ENCODE data around the gene C2CD2. TPM values are rescaled to one million over a fixed set of nuclear protein-coding genes. Genes with fewer than 3 reads are reported as not detected.

Gene C2CD2
- total RNA-seq, 4 donors from 2014 or later: 37.5 to 63.9 (median 51.6) TPM

GRCh38 chr21:41918561-41919358, 35.1 kb downstream of the C2CD2 start:
- DNase-seq (ENCODE audit: low spot score in 2 of 2): no peak
- no peak overlapping the region for H3K4me3 ChIP-seq
- no peaks in the 10 kb centered on the region for H3K27me3 ChIP-seq
- whole genome bisulfite sequencing, 2 donors: 90 to 93% methylated on average over 15 of the region's 15 CpGs
- peaks cover 3 to 64% (median 7%) of the 10 kb centered on the region in 3 donors for H3K36me3 ChIP-seq
- peaks cover 0 to 29% (median 1%) of the 10 kb centered on the region in 4 donors for H3K4me1 ChIP-seq
- no peak for TF ChIP-seq EP300 (IDR thresholded peaks at IDR 0.05)
- no peak for TF ChIP-seq POLR2A (IDR thresholded peaks at IDR 0.05)
- no peak for TF ChIP-seq CTCF (IDR thresholded peaks at IDR 0.05)
- no peak overlapping the region for H3K27ac ChIP-seq
- no peaks in the 10 kb centered on the region for H3K9me3 ChIP-seq

DNA sequence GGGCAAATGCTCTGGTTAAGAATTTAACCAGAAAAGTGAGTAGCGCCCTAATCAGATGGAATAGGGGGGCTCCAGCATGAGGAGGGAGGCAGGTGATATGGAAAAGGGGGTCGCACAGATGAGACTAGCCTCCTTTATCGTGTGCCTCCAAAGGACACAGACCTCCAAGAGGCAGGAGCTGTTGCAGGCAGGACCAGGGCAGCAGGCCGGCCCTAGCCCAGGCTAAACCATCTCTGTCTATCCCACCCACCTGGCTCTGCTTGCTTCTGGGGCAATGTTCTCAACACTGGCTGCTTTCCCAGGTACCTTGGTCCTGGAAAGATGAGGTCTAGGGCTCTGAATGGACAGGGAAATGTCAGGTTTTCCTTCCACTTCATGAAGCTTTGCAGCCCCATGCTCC, 36.3 kb downstream of the C2CD2 start:
- DNase-seq (ENCODE audit: low spot score in 2 of 2): no peak
- H3K36me3 ChIP-seq: peaks cover 3 to 76% (median 7%) of the 10 kb centered on the region in 3 donors
- WGBS, 2 donors: 92 to 94% methylated on average over 4 of the region's 4 CpGs
- H3K4me3 ChIP-seq: no peak overlapping the region
- no peak overlapping the region for H3K27ac ChIP-seq
- TF ChIP-seq POLR2A (IDR thresholded peaks at IDR 0.05): no peak
- TF ChIP-seq CTCF (IDR thresholded peaks at IDR 0.05): no peak
- no peak for TF ChIP-seq EP300 (IDR thresholded peaks at IDR 0.05)
- no peaks in the 10 kb centered on the region for H3K27me3 ChIP-seq
- H3K4me1 ChIP-seq: peaks cover 0 to 17% (median 0%) of the 10 kb centered on the region in 4 donors
- H3K9me3 ChIP-seq: no peaks in the 10 kb centered on the region

DNA sequence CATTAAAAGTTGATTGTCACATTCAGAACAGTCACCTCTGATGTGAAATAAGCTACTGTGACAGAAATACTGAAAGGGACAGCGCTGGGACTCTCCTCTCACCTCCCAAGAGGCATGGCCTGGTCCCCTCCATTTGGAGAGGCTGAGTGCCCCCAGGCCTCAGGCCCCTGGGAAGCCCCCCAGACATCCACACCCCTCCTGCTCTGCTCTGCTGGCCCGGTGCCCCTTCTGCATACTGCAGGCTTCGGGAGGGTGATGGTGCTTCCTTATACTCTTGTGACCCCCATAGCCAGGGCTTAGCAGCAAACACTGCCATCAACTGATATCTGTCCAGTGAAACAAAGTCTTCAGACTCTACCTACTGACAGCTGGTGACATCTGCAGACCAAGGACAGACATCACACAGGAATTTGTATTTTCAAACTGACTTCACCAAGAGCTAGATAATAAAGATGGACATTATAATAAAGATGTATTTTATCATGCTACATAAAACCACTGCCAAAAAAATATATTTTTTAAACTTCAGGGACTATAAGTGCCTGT, 36.9 kb downstream of the C2CD2 start:
- Histone ChIP-seq H3K4me3 (no peak overlapping the region), H3K36me3 (peaks cover 3 to 80% (median 7%) of the 10 kb centered on the region in 3 donors), H3K27me3 (no peaks in the 10 kb centered on the region), H3K9me3 (no peaks in the 10 kb centered on the region), H3K4me1 (peaks cover 0 to 11% (median 0%) of the 10 kb centered on the region in 4 donors), H3K27ac (no peak overlapping the region)
- WGBS, 2 donors: 65 to 88% methylated on average over 3 of the region's 3 CpGs
- TF ChIP-seq CTCF (IDR thresholded peaks at IDR 0.05) (no peak), POLR2A (IDR thresholded peaks at IDR 0.05) (no peak), EP300 (IDR thresholded peaks at IDR 0.05) (no peak)
- DNase-seq (ENCODE audit: low spot score in 2 of 2): no peak

- peaks cover 3 to 94% (median 7%) of the 10 kb centered on the region in 3 donors for H3K36me3 ChIP-seq
- TF ChIP-seq EP300 (IDR thresholded peaks at IDR 0.05): no peak
- TF ChIP-seq POLR2A (IDR thresholded peaks at IDR 0.05): no peak
- no peak for TF ChIP-seq CTCF (IDR thresholded peaks at IDR 0.05)
- no peak overlapping the region for H3K27ac ChIP-seq
- no peaks in the 10 kb centered on the region for H3K4me1 ChIP-seq
- no peak for DNase-seq (ENCODE audit: low spot score in 2 of 2)
- H3K9me3 ChIP-seq: no peaks in the 10 kb centered on the region
- H3K27me3 ChIP-seq: no peaks in the 10 kb centered on the region
- no peak overlapping the region for H3K4me3 ChIP-seq
- 86 to 94% methylated on average over 6 of the region's 6 CpGs for WGBS, 2 donors
These were observed 38.9 kb downstream of the C2CD2 start for GRCh38 chr21:41914965-41915364.

GRCh38 chr21:41914358-41914757, 39.5 kb downstream of the C2CD2 start:
- Histone ChIP-seq H3K36me3 (peaks cover 3 to 93% (median 7%) of the 10 kb centered on the region in 3 donors), H3K4me1 (no peaks in the 10 kb centered on the region), H3K27ac (no peak overlapping the region), H3K9me3 (no peaks in the 10 kb centered on the region), H3K27me3 (no peaks in the 10 kb centered on the region), H3K4me3 (no peak overlapping the region)
- TF ChIP-seq CTCF (IDR thresholded peaks at IDR 0.05) (no peak), EP300 (IDR thresholded peaks at IDR 0.05) (no peak), POLR2A (IDR thresholded peaks at IDR 0.05) (no peak)
- DNase-seq (ENCODE audit: low spot score in 2 of 2): no peak
- 92 to 93% methylated on average over 12 of the region's 12 CpGs for WGBS, 2 donors

Data from tibial nerve (tissue), 4 donors.